Tibial nerve (tissue), 4 donors: ENCODE data around the gene RAP1GAP. TPM values are rescaled to one million over a fixed set of nuclear protein-coding genes. Genes with fewer than 3 reads are reported as not detected.

Experiments
- DNase-seq, 2 donors: peaks; one replicate each; pipeline ENCODE4 v3.0.0-alpha.2; 2019; ENCODE audit warnings: low spot score in 2 of 2
- H3K27ac ChIP-seq, 4 donors: fragments of 200-600 bp; sonication (generic) in 3 of 4; one replicate each; pipeline ENCODE4 v1.5.1; 2017 to 2019; ENCODE audit warnings: mild to moderate bottlenecking in 1 of 4
- H3K27me3 ChIP-seq, 2 donors: fragments of 200-600 bp; sonication (generic) in 1 of 2; one replicate each; pipeline versions ENCODE4 v1.5.1 to v1.6.0; 2017 to 2019
- H3K36me3 ChIP-seq, 3 donors: fragments of 200-600 bp; sonication (generic); one replicate each; pipeline ENCODE4 v1.5.1; 2018 to 2019
- H3K4me1 ChIP-seq, 4 donors: fragments of 200-600 bp; sonication (generic) in 3 of 4; one replicate each; pipeline ENCODE4 v1.5.1; 2017 to 2019
- H3K4me3 ChIP-seq, 4 donors: fragments of 200-600 bp; sonication (generic) in 3 of 4; one replicate each; pipeline ENCODE4 v1.5.1; 2017 to 2019; ENCODE audit warnings: mild to moderate bottlenecking in 1 of 4, moderate library complexity in 1 of 4
- H3K9me3 ChIP-seq, 4 donors: fragments of 200-600 bp; sonication (generic) in 3 of 4; one replicate each; pipeline ENCODE4 v1.5.1; 2017 to 2019
- CTCF ChIP-seq, 5 experiments: fragments of 200-600 bp in 3 of 5; fragments of 450-650 bp in 2 of 5; sonication (generic) in 3 of 5; IDR thresholded peaks; one replicate each; pipeline ENCODE4 v1.5.1; 2016 to 2019; ENCODE audit warnings: antibody characterized with exemption in 5 of 5, mild to moderate bottlenecking in 3 of 5, moderate library complexity in 2 of 5
- EP300 ChIP-seq, 2 donors: sonication (generic); formaldehyde crosslinking; IDR thresholded peaks; one replicate each; pipeline ENCODE4 v1.6.1; 2017; ENCODE audit warnings: antibody characterized with exemption in 2 of 2, mild to moderate bottlenecking in 1 of 2
- POLR2A ChIP-seq, 2 donors: fragments of 450-650 bp; IDR thresholded peaks; one replicate each; pipeline ENCODE4 v1.6.1; 2017; ENCODE audit warnings: antibody characterized with exemption in 2 of 2, mild to moderate bottlenecking in 2 of 2, moderate library complexity in 2 of 2
- WGBS, 2 donors: methylation state at CpG; one replicate each; pipeline ENCODE4 v1.1.5; 2018; 5-methylcytosine and 5-hydroxymethylcytosine counted together
- total RNA-seq, 4 donors: library from RNA; depleted of rRNA; stranded (reverse); fragments of >200 nt; gene quantifications; one replicate each; pipeline ENCODE4 v1.1.0, GENCODE V29; 2016

Gene RAP1GAP
- total RNA-seq, 4 donors from 2014 or later, result 2.4 to 5.1 (median 4.6) TPM

GRCh38 chr1:21628798-21629393 lies 40.3 kb downstream of the RAP1GAP start:
- peaks cover 0 to 20% of the 10 kb centered on the region in 2 donors for H3K27me3 ChIP-seq
- TF ChIP-seq POLR2A (IDR thresholded peaks at IDR 0.05), result no peak
- no peak for TF ChIP-seq CTCF (IDR thresholded peaks at IDR 0.05)
- no peak for TF ChIP-seq EP300 (IDR thresholded peaks at IDR 0.05)
- peak overlapping the region in 1 of 4 donors; percentile 20 for H3K27ac ChIP-seq
- no peaks in the 10 kb centered on the region for H3K9me3 ChIP-seq
- no peak overlapping the region for H3K4me3 ChIP-seq
- peaks cover 0 to 20% (median 0%) of the 10 kb centered on the region in 3 donors for H3K36me3 ChIP-seq
- WGBS, 2 donors, result 56 to 70% methylated on average over 6 to 7 of the region's 7 CpGs
- H3K4me1 ChIP-seq, result peaks cover 0 to 8% (median 0%) of the 10 kb centered on the region in 4 donors
- no peak for DNase-seq

GRCh38 chr1:21626921-21627339 lies 42.2 kb downstream of the RAP1GAP start:
- Histone ChIP-seq H3K27ac (no peak overlapping the region), H3K27me3 (peaks cover 0 to 23% of the 10 kb centered on the region in 2 donors), H3K36me3 (peaks cover 0 to 21% (median 0%) of the 10 kb centered on the region in 3 donors), H3K9me3 (no peaks in the 10 kb centered on the region), H3K4me3 (no peak overlapping the region), H3K4me1 (peaks cover 0 to 2% (median 0%) of the 10 kb centered on the region in 4 donors)
- no peak for DNase-seq
- TF ChIP-seq EP300 (IDR thresholded peaks at IDR 0.05) (no peak), CTCF (IDR thresholded peaks at IDR 0.05) (no peak), POLR2A (IDR thresholded peaks at IDR 0.05) (no peak)
- 85 to 86% methylated on average over 10 to 11 of the region's 11 CpGs for WGBS, 2 donors

GRCh38 chr1:21625390-21626190 lies 43.6 kb downstream of the RAP1GAP start:
- no peak for TF ChIP-seq POLR2A (IDR thresholded peaks at IDR 0.05)
- no peak for TF ChIP-seq EP300 (IDR thresholded peaks at IDR 0.05)
- TF ChIP-seq CTCF (IDR thresholded peaks at IDR 0.05), result no peak
- peaks cover 0 to 21% (median 0%) of the 10 kb centered on the region in 3 donors for H3K36me3 ChIP-seq
- no peak overlapping the region for H3K27ac ChIP-seq
- H3K27me3 ChIP-seq, result peaks cover 0 to 28% of the 10 kb centered on the region in 2 donors
- no peak overlapping the region for H3K4me3 ChIP-seq
- no peaks in the 10 kb centered on the region for H3K9me3 ChIP-seq
- H3K4me1 ChIP-seq, result peaks cover 0 to 13% (median 0%) of the 10 kb centered on the region in 4 donors
- WGBS, 2 donors, result 80 to 86% methylated on average over 13 of the region's 13 CpGs
- no peak for DNase-seq

- peak overlapping the region in 1 of 4 donors; percentile 4 for H3K27ac ChIP-seq
- 56 to 74% methylated on average over 8 to 11 of the region's 11 CpGs for WGBS, 2 donors
- peaks cover 0 to 21% (median 0%) of the 10 kb centered on the region in 3 donors for H3K36me3 ChIP-seq
- H3K4me3 ChIP-seq, result no peak overlapping the region
- H3K9me3 ChIP-seq, result no peaks in the 10 kb centered on the region
- peaks cover 0 to 21% (median 0%) of the 10 kb centered on the region in 4 donors for H3K4me1 ChIP-seq
- no peak for DNase-seq
- TF ChIP-seq CTCF (IDR thresholded peaks at IDR 0.05) (no peak), EP300 (IDR thresholded peaks at IDR 0.05) (no peak), POLR2A (IDR thresholded peaks at IDR 0.05) (no peak)
- peaks cover 0 to 28% of the 10 kb centered on the region in 2 donors for H3K27me3 ChIP-seq
These were observed 44.4 kb downstream of the RAP1GAP start for GRCh38 chr1:21624571-21625389.
